SU-DHL-6 (cell line): Measurements from ENCODE around the gene SLC19A1.

Experiments
- H2AFZ ChIP-seq: fragments of 200-600 bp; sonication (generic); 2 replicates; pipeline ENCODE4 v1.6.1; 2014; ENCODE audit warnings: low read depth, mild to moderate bottlenecking, moderate library complexity, mixed read lengths, antibody characterized with exemption, low read length; ENCODE audit not compliant: severe bottlenecking
- H3F3A ChIP-seq: fragments of 200-600 bp; shearing (Covaris generic); 2 replicates; pipeline ENCODE4 v1.6.0; 2016; ENCODE audit warnings: antibody characterized with exemption, mild to moderate bottlenecking; ENCODE audit not compliant: insufficient read depth
- H3K27ac ChIP-seq: fragments of 200-600 bp; sonication (generic); 2 replicates; pipeline ENCODE4 v1.5.1; 2016; ENCODE audit warnings: low read depth, mild to moderate bottlenecking, low read length, moderate library complexity, mixed read lengths
- H3K27me3 ChIP-seq: fragments of 200-600 bp; sonication (generic), shearing (Covaris generic); 2 replicates; pipeline ENCODE4 v1.6.0; 2014; ENCODE audit warnings: mild to moderate bottlenecking, low read length
- H3K36me3 ChIP-seq: fragments of 200-600 bp; sonication (generic); 2 replicates; pipeline ENCODE4 v1.6.1; 2014; ENCODE audit warnings: mild to moderate bottlenecking, low read length, mixed read lengths
- H3K4me2 ChIP-seq: fragments of 300-600, 200-600 bp; shearing (Covaris generic), sonication (generic); 2 replicates; pipeline ENCODE4 v1.6.0; 2014; ENCODE audit warnings: low read length, low read depth, mild to moderate bottlenecking; ENCODE audit not compliant: poor library complexity, severe bottlenecking
- H3K4me3 ChIP-seq: fragments of 200-600 bp; sonication (generic); 2 replicates; pipeline ENCODE4 v1.5.1; 2014; ENCODE audit warnings: antibody characterized with exemption, low read length, mild to moderate bottlenecking, mixed read lengths; ENCODE audit not compliant: insufficient read depth, poor library complexity, severe bottlenecking
- H3K79me2 ChIP-seq: fragments of 200-600 bp; sonication (generic); 2 replicates; pipeline ENCODE4 v1.6.1; 2014; ENCODE audit warnings: mild to moderate bottlenecking, low read length, moderate library complexity; ENCODE audit not compliant: insufficient read depth
- H3K9ac ChIP-seq: fragments of 200-600 bp; sonication (generic); 2 replicates; pipeline ENCODE4 v1.7.0; 2014; ENCODE audit warnings: mild to moderate bottlenecking, low read length
- H3K9me2 ChIP-seq: fragments of 200-600 bp; sonication (generic); replicated peaks from 2 replicates; pipeline ENCODE4 v1.6.1; 2014; ENCODE audit warnings: low read length; ENCODE audit not compliant: insufficient read depth
- H3K9me3 ChIP-seq: fragments of 200-600 bp; sonication (generic); 2 replicates; pipeline ENCODE4 v1.6.1; 2014; ENCODE audit warnings: low read length, mixed read lengths; ENCODE audit not compliant: insufficient read depth
- H4K20me1 ChIP-seq: fragments of 200-600 bp; sonication (generic); 2 replicates; pipeline ENCODE4 v1.6.1; 2014; ENCODE audit warnings: low read depth, mild to moderate bottlenecking, antibody characterized with exemption, low read length, moderate library complexity, mixed read lengths
- CTCF ChIP-seq: fragments of 200-600 bp; sonication (generic); IDR thresholded peaks from one replicate; pipeline ENCODE4 v1.5.1; 2017; ENCODE audit warnings: antibody characterized with exemption, mild to moderate bottlenecking, low read length, moderate library complexity; ENCODE audit not compliant: insufficient read depth, poor library complexity, severe bottlenecking
- EZH2phosphoT487 ChIP-seq: fragments of 200-600 bp; sonication (generic), shearing (Covaris generic); conservative IDR thresholded peaks from 2 replicates; pipeline ENCODE4 v1.6.1; 2018; ENCODE audit warnings: mild to moderate bottlenecking, antibody characterized with exemption, low read length, moderate library complexity, mixed read lengths

SLC19A1 gene

GRCh38 chr21:45472445-45473365 is 69.5 kb downstream of the SLC19A1 start:
- no peak for TF ChIP-seq EZH2phosphoT487
- no peak for TF ChIP-seq CTCF
- H3K9me3 ChIP-seq, result no peaks in the 10 kb centered on the region
- no peak overlapping the region for H2AFZ ChIP-seq
- no peak overlapping the region for H3K4me3 ChIP-seq
- no peaks in the 10 kb centered on the region for H3F3A ChIP-seq
- no peaks in the 10 kb centered on the region for H3K9me2 ChIP-seq
- no peaks in the 10 kb centered on the region for H3K36me3 ChIP-seq
- no peak overlapping the region for H3K27ac ChIP-seq
- no peak overlapping the region for H3K4me2 ChIP-seq
- no peaks in the 10 kb centered on the region for H3K27me3 ChIP-seq
- H3K9ac ChIP-seq, result no peak overlapping the region
- H3K79me2 ChIP-seq, result no peaks in the 10 kb centered on the region
- no peaks in the 10 kb centered on the region for H4K20me1 ChIP-seq

- Histone ChIP-seq H3K79me2 (no peaks in the 10 kb centered on the region), H3K9ac (no peak overlapping the region), H3F3A (no peaks in the 10 kb centered on the region), H3K4me3 (no peak overlapping the region), H3K4me2 (no peak overlapping the region), H3K27ac (no peak overlapping the region), H4K20me1 (no peaks in the 10 kb centered on the region), H3K27me3 (no peaks in the 10 kb centered on the region), H3K9me2 (no peaks in the 10 kb centered on the region), H3K36me3 (no peaks in the 10 kb centered on the region), H3K9me3 (no peaks in the 10 kb centered on the region), H2AFZ (no peak overlapping the region)
- no peak for TF ChIP-seq EZH2phosphoT487
- TF ChIP-seq CTCF, result no peak
Measured at GRCh38 chr21:45471525-45472221, 70.6 kb downstream of the SLC19A1 start.

GRCh38 chr21:45470773-45471524 is 71.3 kb downstream of the SLC19A1 start:
- H3K9me3 ChIP-seq, result no peaks in the 10 kb centered on the region
- H3K36me3 ChIP-seq, result no peaks in the 10 kb centered on the region
- H3K4me2 ChIP-seq, result no peak overlapping the region
- no peak overlapping the region for H3K27ac ChIP-seq
- no peaks in the 10 kb centered on the region for H3F3A ChIP-seq
- no peak overlapping the region for H3K9ac ChIP-seq
- H3K4me3 ChIP-seq, result no peak overlapping the region
- TF ChIP-seq EZH2phosphoT487 (no peak), CTCF (no peak)
- no peak overlapping the region for H2AFZ ChIP-seq
- no peaks in the 10 kb centered on the region for H4K20me1 ChIP-seq
- no peaks in the 10 kb centered on the region for H3K27me3 ChIP-seq
- no peaks in the 10 kb centered on the region for H3K79me2 ChIP-seq
- no peaks in the 10 kb centered on the region for H3K9me2 ChIP-seq
